Measurements from ENCODE around the gene DERL2.
A peak's percentile ranks its signal among the peaks of the same experiment; 100 is the strongest.

Gene DERL2

GRCh38 chr17:5485270-5486205 is at the start of gene DERL2:
Gene DERL2 (minus strand): TSS chr17:5486178. CDS start chr17:5486161, 17 bp downstream.
- peak; percentile 19 for DNase-seq

- DNase-seq = no peak
Measured at GRCh38 chr17:5535436-5535835, 49.5 kb upstream of the DERL2 start.

- DNase-seq = no peak
Measured at GRCh38 chr17:5533486-5534315, 47.7 kb upstream of the DERL2 start.

- DNase-seq = no peak
Measured at GRCh38 chr17:5532581-5532980, 46.6 kb upstream of the DERL2 start.

GRCh38 chr17:5531085-5531418 is 45.1 kb upstream of the DERL2 start:
- no peak for DNase-seq

GRCh38 chr17:5530265-5531084 is 44.5 kb upstream of the DERL2 start:
- no peak for DNase-seq

GRCh38 chr17:5527601-5528250 is 41.7 kb upstream of the DERL2 start:
- no peak for DNase-seq

- peak; percentile 15 for DNase-seq
Measured at GRCh38 chr17:5526821-5527598, 41.0 kb upstream of the DERL2 start.

GRCh38 chr17:5523249-5523648 is 37.3 kb upstream of the DERL2 start:
- DNase-seq = no peak

GRCh38 chr17:5522476-5522875 is 36.5 kb upstream of the DERL2 start:
- DNase-seq = no peak

- DNase-seq = no peak
Measured at GRCh38 chr17:5516060-5516792, 30.2 kb upstream of the DERL2 start.

GRCh38 chr17:5514976-5515375 is 29.0 kb upstream of the DERL2 start:
- DNase-seq = no peak

- no peak for DNase-seq
Measured at GRCh38 chr17:5513628-5514027, 27.6 kb upstream of the DERL2 start.

GRCh38 chr17:5511401-5512225 is 25.6 kb upstream of the DERL2 start:
- DNase-seq = no peak

GRCh38 chr17:5510771-5511170 is 24.8 kb upstream of the DERL2 start:
- DNase-seq = no peak

- no peak for DNase-seq
Measured at GRCh38 chr17:5509482-5509881, 23.5 kb upstream of the DERL2 start.

GRCh38 chr17:5508810-5509209 is 22.8 kb upstream of the DERL2 start:
- no peak for DNase-seq

GRCh38 chr17:5506307-5506706 is 20.3 kb upstream of the DERL2 start:
- no peak for DNase-seq

- no peak for DNase-seq
Measured at GRCh38 chr17:5502552-5502951, 16.6 kb upstream of the DERL2 start.

GRCh38 chr17:5501685-5502084 is 15.7 kb upstream of the DERL2 start:
- DNase-seq = no peak

Data from activated T-cell treated with anti-CD3 and anti-CD28 coated beads for 4 hours (primary cell).